GM10248 (cell line): ENCODE data around the gene A1BG.
"Not testable (repeated sequence)": the region's sequence is repeated elsewhere in the genome, so short reads cannot be mapped to it uniquely, and the experiment has no call there.

Experiments
- CTCF ChIA-PET: fragments of 300-600 bp; sonication (Branson Sonifier 250); formaldehyde crosslinking; extraction: SDS; loops from one replicate; lab custom pipeline; 2021; ENCODE audit warnings: antibody characterized with exemption; lab: Yijun Ruan, JAX
- POLR2A ChIA-PET: fragments of 350-650 bp; sonication (Branson Sonifier 250); formaldehyde crosslinking; extraction: SDS; loops from one replicate; lab custom pipeline; 2020; ENCODE audit warnings: antibody characterized with exemption; lab: Yijun Ruan, JAX
- DNase-seq: peaks from one replicate; pipeline ENCODE4 v3.0.0; 2012; ENCODE audit errors: extremely low spot score
- CTCF ChIP-seq: IDR thresholded peaks from 2 replicates; pipeline ENCODE4 v1.5.1; 2012; ENCODE audit warnings: mild to moderate bottlenecking, low read depth; ENCODE audit errors: extremely low read depth, missing control alignments, control extremely low read depth

A1BG gene

GRCh38 chr19:58380037-58380661 lies 26.9 kb upstream of the A1BG start:
- DNase-seq, result no peak
- TF ChIP-seq CTCF, result no peak
- POLR2A ChIA-PET, result interaction anchor here (0.6 kb wide), 1 partner anchor 9 kb away, joined by 3 read pairs; no protein-coding TSS in a partner anchor
- CTCF ChIA-PET, result interaction anchor here (1.1 to 1.3 kb wide), 2 partner anchors 17 to 32 kb away, joined by 4 read pairs; partner anchors contain the start of gene ZNF497

DNA sequence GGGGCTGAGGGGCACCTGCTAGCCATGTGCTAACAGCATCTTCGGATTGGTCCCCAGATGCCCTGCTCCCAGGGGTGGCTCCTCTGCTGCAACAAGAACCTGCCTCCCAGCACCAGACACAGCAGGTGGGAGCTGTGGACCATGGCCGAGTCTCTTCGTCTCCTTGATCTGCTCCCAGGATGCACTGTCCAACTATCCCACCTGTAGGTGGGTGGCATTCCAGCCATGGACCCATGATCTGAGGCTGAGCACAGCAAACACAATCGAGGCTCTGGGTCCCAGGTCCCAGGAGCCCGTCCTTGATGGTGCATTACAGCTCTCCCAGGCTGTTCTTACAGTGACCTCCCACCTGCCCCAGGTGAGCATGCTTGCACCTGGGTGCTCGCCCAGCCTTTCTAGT lies 26.0 kb upstream of the A1BG start:
- POLR2A ChIA-PET, result interaction anchor here (0.6 kb wide), 1 partner anchor 8 kb away, joined by 3 read pairs; no protein-coding TSS in a partner anchor
- TF ChIP-seq CTCF, result no peak
- DNase-seq, result no peak
- CTCF ChIA-PET, result interaction anchor here (1.1 to 1.3 kb wide), 2 partner anchors 16 to 31 kb away, joined by 4 read pairs; partner anchors contain the start of gene ZNF497

DNA sequence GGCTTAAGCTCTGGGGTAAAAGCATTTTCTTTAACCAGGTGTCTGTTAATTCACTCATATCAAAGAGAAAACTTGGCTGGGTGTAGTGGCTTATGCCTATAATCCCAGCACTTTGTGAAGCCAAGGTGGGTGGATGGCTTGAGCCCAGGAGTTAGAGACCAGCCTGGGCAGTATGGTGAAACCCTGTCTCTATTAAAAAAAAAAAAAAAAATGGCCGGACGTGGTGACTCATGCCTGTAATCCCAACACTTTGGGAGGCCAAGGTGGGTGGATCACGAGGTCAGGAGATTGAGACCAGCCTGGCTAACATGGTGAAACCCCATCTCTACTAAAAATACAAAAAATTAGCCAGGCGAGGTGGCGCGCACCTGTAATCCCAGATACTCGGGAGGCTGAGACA lies 23.4 kb upstream of the A1BG start:
- CTCF ChIA-PET, DNase-seq, POLR2A ChIA-PET: not testable (repeated sequence)

DNA sequence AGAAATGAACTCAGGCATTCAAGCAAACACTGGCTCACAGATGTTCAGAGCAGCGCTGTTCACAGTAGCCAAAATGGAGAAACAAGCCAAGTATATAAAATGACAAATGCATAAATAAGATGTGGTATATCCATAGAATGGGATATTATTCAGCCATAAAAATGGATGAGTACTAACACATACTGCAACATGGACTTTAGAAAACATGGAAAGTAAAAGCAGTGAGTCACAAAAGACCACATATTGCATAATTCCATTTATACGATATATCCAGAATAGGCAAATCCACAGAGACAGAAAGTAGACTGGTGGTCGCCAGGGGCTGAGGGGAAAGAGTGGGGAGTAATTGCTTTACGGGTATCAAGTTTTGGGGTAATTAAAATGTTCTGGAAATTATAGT lies 20.9 kb upstream of the A1BG start:
- DNase-seq, result no peak
- ChIA-PET POLR2A (interaction anchor here (1.1 kb wide), 1 partner anchor 10 kb away, joined by 3 read pairs; no protein-coding TSS in a partner anchor), CTCF (interaction anchor here (0.9 kb wide), 1 partner anchor 11 kb away, joined by 5 read pairs; the partner anchor contains the start of gene ZNF497)
- no peak for TF ChIP-seq CTCF

DNA sequence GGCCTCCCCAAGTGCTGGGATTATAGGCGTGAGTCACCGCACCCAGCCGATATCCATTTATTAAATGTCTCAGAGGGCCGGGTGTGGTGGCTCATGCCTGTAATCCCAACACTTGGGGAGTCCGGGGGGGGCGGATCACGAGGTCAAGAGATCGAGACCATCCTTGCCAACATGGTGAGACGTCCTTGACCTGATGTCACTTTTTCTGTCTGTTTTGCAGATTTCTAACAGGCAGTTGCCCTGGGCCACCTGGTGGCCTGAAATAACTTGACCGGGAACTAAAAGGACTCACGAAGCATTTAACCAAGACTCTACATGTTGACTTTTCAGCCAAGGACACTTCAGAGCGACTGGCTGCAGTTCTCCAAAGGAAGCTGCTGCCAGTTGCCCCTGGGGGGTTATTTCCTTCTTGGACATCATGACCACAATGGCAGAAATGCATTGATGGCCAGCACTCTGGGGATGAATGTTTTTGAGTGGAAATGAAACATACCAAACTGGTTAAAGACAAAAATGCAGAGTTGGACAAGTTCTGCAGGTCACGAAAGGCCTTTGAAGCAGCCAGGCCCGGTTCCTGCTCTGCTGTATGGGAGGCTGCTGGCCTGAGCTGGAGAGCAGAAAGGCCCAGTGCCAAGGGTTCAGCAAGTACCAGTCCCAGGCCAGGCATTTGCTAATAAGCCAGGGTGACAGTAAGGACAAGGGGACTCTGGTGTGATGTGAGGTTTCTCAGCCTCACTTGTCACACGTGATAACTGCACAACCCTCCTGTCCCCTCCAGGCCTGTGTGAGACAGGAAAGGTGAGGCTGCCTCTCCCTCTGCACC lies 19.2 kb upstream of the A1BG start:
- no peak for DNase-seq
- POLR2A ChIA-PET, result no interaction called here
- CTCF ChIA-PET, result interaction anchor here (1.1 kb wide), 1 partner anchor 20 kb away, joined by 3 read pairs; no protein-coding TSS in a partner anchor
- no peak for TF ChIP-seq CTCF

DNA sequence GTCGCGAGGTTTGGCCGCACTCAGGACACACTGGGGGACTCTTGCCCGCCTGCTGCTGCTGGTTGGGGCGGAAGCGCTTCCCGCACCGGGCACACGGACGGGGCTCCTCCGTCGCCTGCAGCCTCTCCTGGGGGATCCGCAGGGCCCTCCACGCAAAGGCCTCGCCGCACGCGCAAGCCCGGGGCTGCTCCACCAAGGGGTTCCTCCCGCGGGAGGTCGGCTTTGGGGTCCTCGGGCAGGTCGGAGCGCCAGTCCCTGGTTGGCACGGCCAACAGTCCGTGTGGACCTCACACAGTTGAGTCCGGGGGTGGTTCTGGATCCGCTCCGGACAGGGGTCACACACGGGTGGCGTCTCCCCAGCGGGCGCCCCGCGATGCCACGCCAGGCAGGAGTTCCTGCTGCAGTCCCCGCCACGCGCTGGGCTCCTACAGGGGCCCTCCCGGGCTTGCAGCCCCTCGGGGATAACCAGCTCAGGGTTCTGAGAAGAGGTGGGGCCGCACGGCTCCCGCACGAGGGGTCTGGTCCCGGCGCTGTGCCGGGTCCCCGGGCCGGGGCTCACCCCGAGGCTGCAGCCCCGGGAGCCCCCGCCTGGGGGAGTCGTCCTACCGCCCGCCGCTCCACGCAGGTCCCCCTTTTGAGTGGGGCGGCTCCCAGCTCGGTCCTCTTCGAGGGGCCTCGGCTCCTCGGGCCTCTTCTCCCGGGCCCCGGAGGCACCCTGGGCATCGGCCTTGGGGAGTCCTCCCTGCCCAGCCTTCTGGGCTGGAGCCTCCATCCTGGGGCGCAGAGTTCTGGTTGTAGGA lies 15.5 kb upstream of the A1BG start:
- ChIA-PET CTCF (no interaction called here), POLR2A (interaction anchor here (0.5 kb wide), 1 partner anchor 55 kb away, joined by 4 read pairs; no protein-coding TSS in a partner anchor)
- no peak for DNase-seq
- no peak for TF ChIP-seq CTCF
